ENCODE data around the gene ANKRD13B.

GRCh38 chr17:29579866-29580771 lies 12.8 kb upstream of the ANKRD13B start:
- TF ChIP-seq POLR2AphosphoS5 (IDR thresholded peaks at IDR 0.05; ENCODE audit: low read depth, low read length) = no peak
- TF ChIP-seq POLR2A (IDR thresholded peaks at IDR 0.05; ENCODE audit: low read depth, low read length) = no peak
